K562 (cell line): ENCODE data around the gene SGPP1. TPM values are rescaled to one million over a fixed set of nuclear protein-coding genes. Genes with fewer than 3 reads are reported as not detected.
A peak's percentile ranks its signal among the peaks of the same experiment; 100 is the strongest.

Source experiments
- ATAC-seq: fragments of 200-7000 bp; cut with Tn5 transposase; 3 replicates; pipeline ENCODE4 v1.9.1; 2020; ENCODE audit warnings: moderate library complexity
- BruUV-seq: library from RNA; stranded (reverse); fragments of 400-500 nt; replicated peaks from 2 replicates; lab custom pipeline; 2021; lab: Mats Ljungman, UMichigan
- CTCF ChIA-PET: fragments of 300-600 bp; formaldehyde crosslinking; extraction: SDS; loops from one replicate; lab custom pipeline; 2021; ENCODE audit warnings: low intra/inter-chr PET ratio; lab: Yijun Ruan, JAX
- POLR2A ChIA-PET: fragments of 300-600, 350-650 bp; sonication (Branson Sonifier 250); formaldehyde crosslinking; extraction: SDS; loops from one replicate; lab custom pipeline; 2021; ENCODE audit warnings: antibody characterized with exemption, inconsistent platforms; lab: Yijun Ruan, JAX
- DNase-seq, 4 experiments: peaks; one replicate each; pipeline versions ENCODE4 v3.0.0 to v3.0.0-alpha.2; 2011 to 2018; ENCODE audit warnings: low spot score in 3 of 4, mixed read lengths in 3 of 4; ENCODE audit errors: extremely low read depth in 1 of 4
- FAIRE-seq: peaks from 2 replicates; lab custom pipeline; 2011; peaks lifted over from hg19 to GRCh38; lab: Jason Lieb, UNC
- H2AFZ ChIP-seq: 2 replicates; pipeline ENCODE4 v1.6.0; 2011; ENCODE audit warnings: low read depth, low read length, control low read depth, inconsistent platforms
- H3K27ac ChIP-seq: fragments of 200-600 bp; 3 replicates; pipeline ENCODE4 v1.8.0; 2011; ENCODE audit warnings: low read depth, mild to moderate bottlenecking, control low read depth, inconsistent platforms, low read length, moderate library complexity, mixed read lengths; ENCODE audit errors: extremely low read depth
- H3K27me3 ChIP-seq, 2 experiments: fragments of 300-600 bp in 1 of 2; 2 replicates in 1 of 2; 3 replicates in 1 of 2; pipeline versions ENCODE4 v1.6.0 to v1.8.0; 2011; ENCODE audit warnings: inconsistent platforms in 2 of 2, low read length in 2 of 2, mild to moderate bottlenecking in 1 of 2, mixed read lengths in 1 of 2, moderate library complexity in 1 of 2; ENCODE audit not compliant: control insufficient read depth in 2 of 2, insufficient read depth in 2 of 2
- H3K36me3 ChIP-seq: fragments of 300-600 bp; 3 replicates; pipeline ENCODE4 v1.8.0; 2011; ENCODE audit warnings: mild to moderate bottlenecking, low read length, inconsistent platforms; ENCODE audit not compliant: control insufficient read depth, insufficient read depth
- H3K4me1 ChIP-seq, 2 experiments: fragments of 200-600 bp in 1 of 2; replicated peaks in 1 of 2; 2 replicates in 1 of 2; 3 replicates in 1 of 2; pipeline versions ENCODE4 v1.5.1 to v1.8.0; 2011; ENCODE audit warnings: inconsistent platforms in 2 of 2, low read length in 2 of 2, mild to moderate bottlenecking in 1 of 2, mixed read lengths in 1 of 2, moderate library complexity in 1 of 2; ENCODE audit not compliant: control insufficient read depth in 2 of 2, insufficient read depth in 2 of 2
- H3K4me2 ChIP-seq: 2 replicates; pipeline ENCODE4 v1.6.1; 2011; ENCODE audit warnings: low read length, control low read depth, inconsistent platforms, mixed read lengths; ENCODE audit not compliant: insufficient read depth
- H3K4me3 ChIP-seq: fragments of 200-600 bp; sonication (generic), shearing (Covaris generic); 2 replicates; pipeline ENCODE4 v1.5.1; 2016; ENCODE audit warnings: control low read depth, inconsistent platforms
- H3K79me2 ChIP-seq: fragments of 200-600 bp; 3 replicates; pipeline ENCODE4 v1.8.0; 2011; ENCODE audit warnings: low read length, inconsistent platforms; ENCODE audit not compliant: control insufficient read depth, insufficient read depth
- H3K9ac ChIP-seq, 2 experiments: 2 replicates each; pipeline versions ENCODE4 v1.6.0 to v1.6.1; 2011; ENCODE audit warnings: low read depth in 2 of 2, low read length in 2 of 2, control low read depth in 1 of 2, inconsistent platforms in 1 of 2, mild to moderate bottlenecking in 1 of 2, mixed read lengths in 1 of 2; ENCODE audit not compliant: insufficient read depth in 1 of 2
- H3K9me1 ChIP-seq: one replicate; pipeline ENCODE4 v1.6.0; 2011; ENCODE audit warnings: inconsistent platforms, mild to moderate bottlenecking, low read length, moderate library complexity; ENCODE audit not compliant: control insufficient read depth, insufficient read depth
- H3K9me3 ChIP-seq: replicated peaks from 2 replicates; pipeline ENCODE4 v1.5.1; 2011; ENCODE audit warnings: low read depth, low read length, inconsistent platforms; ENCODE audit not compliant: control insufficient read depth, insufficient read depth
- H4K20me1 ChIP-seq: replicated peaks from 2 replicates; pipeline ENCODE4 v1.6.1; 2011; ENCODE audit warnings: low read length, inconsistent platforms, mixed read lengths; ENCODE audit not compliant: control insufficient read depth, insufficient read depth
- CBFA2T3 ChIP-seq: fragments of 450-650 bp; IDR thresholded peaks from 2 replicates; pipeline ENCODE4 v1.6.1; 2017
- CREB1 ChIP-seq, 2 experiments: sonication (generic) in 1 of 2; formaldehyde crosslinking in 1 of 2; IDR thresholded peaks; 2 replicates each; pipeline versions ENCODE4 v1.6.1 to v1.8.0; 2012 to 2022; ENCODE audit warnings: inconsistent platforms in 1 of 2, mild to moderate bottlenecking in 1 of 2, missing genetic modification reagents in 1 of 2, moderate library complexity in 1 of 2
- DPF2 ChIP-seq: fragments of 450-650 bp; IDR thresholded peaks from 2 replicates; pipeline ENCODE4 v1.6.1; 2016
- ETV1 ChIP-seq: fragments of 450-650 bp; conservative IDR thresholded peaks from 2 replicates; pipeline ENCODE4 v1.6.1; 2016; ENCODE audit warnings: missing genetic modification characterization, control low read depth, low read depth, missing compliant biosample characterization
- PHB2 ChIP-seq: fragments of 450-650 bp; IDR thresholded peaks from 2 replicates; pipeline ENCODE4 v1.6.1; 2017; ENCODE audit warnings: low read depth
- PYGO2 ChIP-seq: fragments of 450-650 bp; IDR thresholded peaks from 2 replicates; pipeline ENCODE4 v1.6.1; 2016; ENCODE audit warnings: mild to moderate bottlenecking, missing genetic modification characterization, moderate library complexity, missing compliant biosample characterization
- RFX5 ChIP-seq: IDR thresholded peaks from 2 replicates; pipeline ENCODE4 v1.6.1; 2011; ENCODE audit warnings: low read depth, mild to moderate bottlenecking, improper control_type of control experiment, low read length
- TAL1 ChIP-seq: fragments of 450-650 bp; IDR thresholded peaks from 2 replicates; pipeline ENCODE4 v1.6.1; 2016; ENCODE audit warnings: mild to moderate bottlenecking
- TCF15 ChIP-seq: fragments of 250-450 bp; sonication (Bioruptor Pico); IDR thresholded peaks from 2 replicates; pipeline ENCODE4 v1.8.0; 2022; ENCODE audit warnings: moderate library complexity, mild to moderate bottlenecking, inconsistent platforms
- TCF3 ChIP-seq: sonication (generic); formaldehyde crosslinking; IDR thresholded peaks from 2 replicates; pipeline ENCODE4 v1.4.0; 2020; ENCODE audit warnings: mild to moderate bottlenecking, missing genetic modification reagents
- TRIM28 ChIP-seq: fragments of 450-650 bp; IDR thresholded peaks from 2 replicates; pipeline ENCODE4 v1.6.1; 2017
- ZBTB43 ChIP-seq: sonication (generic); formaldehyde crosslinking; IDR thresholded peaks from 2 replicates; pipeline ENCODE4 v1.8.0; 2023; ENCODE audit warnings: mild to moderate bottlenecking, missing genetic modification reagents
- ZNF274 ChIP-seq: IDR thresholded peaks from 2 replicates; pipeline ENCODE4 v1.6.1; 2011; ENCODE audit warnings: low read depth, mild to moderate bottlenecking, low read length, moderate library complexity, borderline replicate concordance
- WGBS: fragments of 100-300 bp; shearing (Covaris generic); methylation state at CpG from one replicate; pipeline ENCODE4 v1.1.6; 2016; ENCODE audit warnings: low coverage, mixed read lengths; ENCODE audit not compliant: insufficient coverage; ENCODE audit errors: missing lambda C conversion rate; 5-methylcytosine and 5-hydroxymethylcytosine counted together
- in situ Hi-C: fragments of 300-500 bp; cut with MboI; formaldehyde crosslinking; loops from 4 replicates; pipeline ENCODE4 v1.15.0; 2018; ENCODE audit warnings: inconsistent platforms, mixed read lengths
- intact Hi-C: fragments of 100-400 bp; cut with micrococcal nuclease; formaldehyde crosslinking; loops from 2 replicates; pipeline ENCODE4 v1.14.2; 2022
- polyA plus RNA-seq, 8 experiments: library from polyadenylated mRNA; depleted of rRNA in 4 of 8; stranded (reverse) in 5 of 8; unstranded in 3 of 8; fragments of >200 nt; fragmentation: Nextera tagmentation in 2 of 8; fragmentation: Illumina TruSeq in 1 of 8; extraction: Ambion mirVana in 2 of 8; extraction: Trizol in 1 of 8; gene quantifications; 2 replicates each; pipeline versions ENCODE4 v1.2.1 to v1.2.3, GENCODE V29; 2011 to 2014; ENCODE audit warnings: inconsistent platforms in 1 of 8, missing spikeins in 1 of 8
- total RNA-seq, 7 experiments: library from RNA; depleted of rRNA in 6 of 7; stranded (reverse); fragments of >200 nt in 6 of 7; fragmentation: Illumina TruSeq in 2 of 7; extraction: Trizol in 2 of 7; gene quantifications; 2 replicates each; pipeline versions ENCODE4 v1.2.1 to v1.2.3, GENCODE V29; 2011 to 2021; ENCODE audit warnings: low replicate concordance in 1 of 7

SGPP1 gene
- total and polyA plus RNA-seq, 9 of the 15 experiments (the other 6 are each of a cell fraction or from before 2014, with no cell fraction given) = 2.2 to 7.3 (median 5.6) TPM

- Histone ChIP-seq H3K79me2 (no peaks in the 10 kb centered on the region), H3K27me3 (no peaks in the 10 kb centered on the region; a peak in 1 of 5 replicates), H3K9me3 (no peaks in the 10 kb centered on the region), H3K9me1 (no peaks in the 10 kb centered on the region), H3K27ac (no peak overlapping the region), H4K20me1 (no peaks in the 10 kb centered on the region), H3K4me1 (peaks cover 0 to 3% of the 10 kb centered on the region in 2 experiments; a peak in 1 of 5 replicates), H3K9ac (no peak overlapping the region), H3K4me2 (0 out of 2 replicates have a peak overlapping the region, but pooled peaks have one; percentile 14), H2AFZ (peak overlapping the region; percentile 12; the same call in 1 of the 2 replicates), H3K36me3 (no peaks in the 10 kb centered on the region), H3K4me3 (no peak overlapping the region)
- ATAC-seq (peak; percentile 34; the same call in 2 of the 3 replicates), FAIRE-seq (no peak), DNase-seq (no peak)
- TF ChIP-seq TCF3 (CRISPR knock-in tag) (peak; percentile 40; the same call in 1 of the 2 replicates), ZNF274 (no peak), CBFA2T3 (peak; percentile 37), TAL1 (peak; percentile 28), TCF15 (CRISPR knock-in tag) (no peak), TRIM28 (no peak), PHB2 (no peak), ZBTB43 (no peak), RFX5 (no peak), CREB1 (IDR thresholded peaks at IDR 0.05) (no peak), CREB1 (CRISPR knock-in tag; IDR thresholded peaks at IDR 0.05) (no peak), DPF2 (no peak), PYGO2 (tag) (no peak), ETV1 (0 out of 2 replicates have a peak, but pooled peaks have one; percentile 9)
- intact Hi-C loops (no loop called here), in situ Hi-C loops (no loop called here)
- BruUV-seq = no TSS peak
- WGBS = 36% methylated on average over 23 of the region's 26 CpGs
- ChIA-PET CTCF (no interaction called here), POLR2A (no interaction called here)
These were observed 33.7 kb upstream of the SGPP1 start for GRCh38 chr14:63761351-63762117.
